Measurements from ENCODE around the gene IQCC.
A peak's percentile ranks its signal among the peaks of the same experiment; 100 is the strongest.

IQCC gene

DNA sequence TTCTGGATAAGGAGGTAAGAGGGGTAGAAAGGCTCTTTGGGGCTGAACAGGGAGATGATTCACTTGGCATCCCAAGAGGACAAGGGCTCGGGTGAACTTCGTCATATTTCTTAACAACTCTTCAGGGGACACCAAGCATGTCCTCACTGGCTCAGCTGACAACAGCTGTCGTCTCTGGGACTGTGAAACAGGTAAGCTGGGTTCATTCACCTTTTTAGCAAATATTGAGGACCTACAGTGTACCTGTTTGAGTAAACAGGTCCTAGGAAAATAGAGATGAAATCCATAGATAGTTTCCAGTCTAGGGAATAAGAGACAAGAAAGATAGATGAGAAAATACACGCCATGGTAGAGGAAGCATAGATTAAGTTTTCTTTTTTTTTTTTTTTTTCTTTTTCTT is 18.8 kb downstream of the IQCC start:
- DNase-seq (ENCODE audit: low spot score), result no peak

DNA sequence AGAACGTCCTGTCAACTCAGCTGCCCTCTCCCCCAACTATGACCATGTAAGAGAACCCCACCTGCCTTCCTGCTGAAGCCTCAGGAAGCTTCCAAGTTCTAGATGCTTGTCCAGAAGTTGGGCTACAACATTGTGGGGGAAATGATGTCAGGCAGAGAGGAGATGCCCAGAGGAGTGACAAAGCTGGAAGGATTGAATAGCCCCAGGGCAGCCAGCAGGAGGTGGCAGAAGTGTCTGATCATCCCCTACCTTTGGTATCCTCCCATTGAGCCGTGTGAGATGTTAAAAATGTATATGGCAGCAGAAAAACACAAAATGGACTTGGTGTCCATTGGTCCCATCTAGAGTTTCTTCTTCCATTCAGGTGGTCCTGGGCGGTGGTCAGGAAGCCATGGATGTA is 23.3 kb downstream of the IQCC start:
- no peak for DNase-seq (ENCODE audit: low spot score)

DNA sequence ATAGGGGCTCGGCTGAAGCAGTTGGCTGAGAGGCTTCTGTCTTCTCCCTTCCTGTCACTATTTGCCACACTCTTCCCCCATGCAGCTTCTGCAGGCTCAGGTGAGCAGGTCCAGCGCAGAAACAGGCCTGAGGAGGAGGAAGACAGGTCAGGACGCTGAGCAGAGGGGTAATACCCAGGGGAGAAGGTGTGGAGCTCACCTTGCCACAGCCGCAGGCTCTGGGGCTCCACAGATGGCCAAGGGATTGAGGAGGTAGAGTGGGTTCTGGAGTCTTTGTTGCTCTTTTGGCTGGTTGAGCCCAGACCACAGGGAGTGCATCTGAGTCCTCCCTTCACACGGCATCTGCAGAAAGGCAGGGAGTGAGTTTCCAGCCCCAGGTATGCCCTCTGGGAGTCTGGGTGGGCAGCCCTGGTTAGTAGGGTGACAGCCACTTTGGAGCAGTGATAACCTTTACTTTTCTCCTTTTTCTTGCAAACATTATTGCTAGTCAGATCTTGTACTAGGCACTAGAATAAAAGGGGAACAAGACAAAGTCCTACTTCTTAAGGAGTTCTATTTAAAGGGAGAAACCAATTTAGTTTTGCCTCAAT is 26.5 kb downstream of the IQCC start:
- no peak for DNase-seq (ENCODE audit: low spot score)

DNA sequence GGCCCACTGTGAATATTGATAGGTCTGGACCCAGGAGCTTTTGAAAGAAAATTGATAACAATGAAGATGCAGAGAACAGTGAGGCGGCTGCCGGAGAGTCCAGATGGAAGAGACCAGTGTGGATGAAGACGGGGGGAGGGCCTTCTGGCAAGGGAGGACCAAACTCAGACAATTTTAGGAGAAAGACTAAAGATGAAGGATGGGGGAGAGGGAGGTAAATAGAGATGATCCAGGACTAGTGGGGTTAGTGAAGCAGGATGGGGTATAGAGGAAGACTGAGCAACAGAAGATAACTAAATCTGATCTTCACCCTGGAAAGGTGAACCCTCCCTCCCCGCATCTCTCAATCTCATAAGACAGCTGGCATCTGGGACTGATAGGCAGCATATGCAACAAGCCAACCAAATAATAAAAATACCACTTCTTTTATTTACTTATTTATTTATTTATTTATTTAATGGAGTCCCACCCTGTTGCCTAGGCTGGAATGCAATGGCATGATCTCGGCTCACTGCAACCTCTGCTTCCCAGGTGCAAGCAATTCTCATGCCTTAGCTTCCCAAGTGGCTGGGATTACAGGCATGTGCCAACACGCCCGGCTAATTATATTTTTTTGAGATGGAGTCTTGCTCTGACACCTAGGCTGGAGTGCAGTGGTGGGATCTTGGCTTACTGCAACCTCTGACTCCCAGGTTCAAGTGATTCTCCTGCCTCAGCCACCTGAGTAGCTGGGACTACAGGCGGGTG is 27.3 kb downstream of the IQCC start:
- no peak for DNase-seq (ENCODE audit: low spot score)

DNA sequence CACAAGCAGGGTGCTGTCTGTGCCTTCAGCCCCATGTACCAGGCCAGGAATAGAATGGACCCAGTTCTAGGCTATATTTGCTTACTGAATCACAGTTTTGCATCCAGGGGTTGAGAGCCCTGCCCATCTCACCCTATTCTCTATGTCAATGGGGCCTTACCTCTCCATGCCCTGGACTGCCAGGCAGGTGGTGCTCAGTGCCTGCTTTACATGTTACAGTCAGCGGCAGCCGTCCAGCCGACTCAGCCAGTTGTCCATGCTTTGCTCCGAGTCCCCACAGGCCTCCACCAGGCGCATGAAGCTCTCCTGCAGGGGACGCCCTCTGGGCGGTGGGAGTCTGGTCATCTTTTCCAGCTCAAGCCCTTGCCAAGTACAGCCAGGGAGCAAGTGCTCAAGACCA is 29.3 kb downstream of the IQCC start:
- no peak for DNase-seq (ENCODE audit: low spot score)

DNA sequence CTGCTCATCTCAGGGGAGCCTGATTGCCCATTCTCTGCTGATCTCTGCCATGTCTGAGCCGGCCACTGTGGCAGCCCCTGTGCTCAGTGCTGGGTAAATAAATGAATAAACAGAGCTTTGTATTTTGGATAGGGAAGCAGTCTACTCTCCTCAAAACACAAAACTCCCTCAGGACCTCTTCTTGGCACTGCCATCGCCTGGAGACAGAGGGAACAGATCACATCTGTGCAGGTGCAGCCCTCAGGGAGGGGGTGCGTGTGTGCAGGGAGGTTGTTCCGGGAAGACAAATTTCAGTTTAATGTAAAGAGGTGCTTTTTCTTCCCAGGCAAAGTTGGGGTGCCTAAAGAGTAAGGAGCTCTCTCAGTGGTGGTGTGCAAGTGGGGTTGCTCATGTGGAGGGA is 33.9 kb downstream of the IQCC start:
- DNase-seq (ENCODE audit: low spot score), result no peak

DNA sequence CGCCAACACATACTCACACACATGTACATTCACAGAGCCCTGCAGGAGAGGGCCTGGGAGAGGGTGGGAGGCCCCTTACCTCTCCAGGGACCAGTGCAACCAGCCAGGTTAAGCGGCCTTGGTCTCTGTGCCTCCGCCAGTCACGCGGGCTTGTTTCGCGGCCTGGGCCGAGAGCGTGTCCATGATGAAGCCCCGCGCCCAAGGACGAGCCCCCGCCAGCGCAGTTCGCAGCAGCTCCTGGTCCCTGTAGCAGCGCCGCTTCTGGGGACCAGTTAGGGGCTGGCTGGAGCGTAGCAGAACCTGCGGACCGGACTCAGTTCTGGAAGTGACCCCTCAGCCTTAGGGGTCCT is 34.3 kb downstream of the IQCC start:
- no peak for DNase-seq (ENCODE audit: low spot score)

DNA sequence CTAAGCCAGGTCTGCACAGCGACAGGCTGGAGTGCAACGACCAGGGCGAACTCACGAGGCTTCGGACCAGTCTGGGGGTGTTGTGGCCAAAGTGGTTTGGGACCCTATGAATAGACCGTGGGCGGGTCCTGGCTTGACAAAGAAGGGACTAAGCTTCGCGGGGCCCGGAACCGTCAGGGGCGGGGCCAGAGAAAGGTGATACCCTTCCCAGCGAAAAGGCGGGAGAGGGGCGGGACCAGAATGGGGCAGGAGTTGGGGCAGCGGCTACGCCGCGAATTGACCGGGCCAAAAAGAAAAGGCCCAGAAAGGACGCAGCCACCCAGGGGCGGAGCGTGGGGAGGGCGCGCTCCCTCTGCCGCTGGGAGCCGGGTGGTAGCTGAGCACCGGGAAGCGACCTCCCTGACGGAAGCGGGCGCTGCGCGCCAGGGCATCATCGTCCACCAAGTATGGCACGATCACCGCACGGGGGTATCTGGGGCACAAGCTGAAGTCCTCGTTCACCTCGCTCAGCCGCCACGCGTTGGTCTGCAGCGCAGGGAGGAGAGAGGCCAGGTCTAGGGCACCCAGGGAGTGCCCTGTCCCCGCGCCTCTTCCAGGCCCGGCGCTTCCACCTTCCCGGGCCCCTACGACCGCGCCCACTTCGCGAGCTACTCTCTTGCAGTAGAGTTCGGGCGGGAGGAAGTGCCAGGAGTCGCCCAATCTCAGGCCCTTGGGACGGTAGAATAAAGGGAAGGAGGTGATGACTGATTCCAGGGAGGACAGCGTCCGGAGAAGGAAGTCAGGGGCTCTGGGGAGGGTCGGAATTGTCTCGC is 34.9 kb downstream of the IQCC start:
- peak; percentile 76 for DNase-seq (ENCODE audit: low spot score)

DNA sequence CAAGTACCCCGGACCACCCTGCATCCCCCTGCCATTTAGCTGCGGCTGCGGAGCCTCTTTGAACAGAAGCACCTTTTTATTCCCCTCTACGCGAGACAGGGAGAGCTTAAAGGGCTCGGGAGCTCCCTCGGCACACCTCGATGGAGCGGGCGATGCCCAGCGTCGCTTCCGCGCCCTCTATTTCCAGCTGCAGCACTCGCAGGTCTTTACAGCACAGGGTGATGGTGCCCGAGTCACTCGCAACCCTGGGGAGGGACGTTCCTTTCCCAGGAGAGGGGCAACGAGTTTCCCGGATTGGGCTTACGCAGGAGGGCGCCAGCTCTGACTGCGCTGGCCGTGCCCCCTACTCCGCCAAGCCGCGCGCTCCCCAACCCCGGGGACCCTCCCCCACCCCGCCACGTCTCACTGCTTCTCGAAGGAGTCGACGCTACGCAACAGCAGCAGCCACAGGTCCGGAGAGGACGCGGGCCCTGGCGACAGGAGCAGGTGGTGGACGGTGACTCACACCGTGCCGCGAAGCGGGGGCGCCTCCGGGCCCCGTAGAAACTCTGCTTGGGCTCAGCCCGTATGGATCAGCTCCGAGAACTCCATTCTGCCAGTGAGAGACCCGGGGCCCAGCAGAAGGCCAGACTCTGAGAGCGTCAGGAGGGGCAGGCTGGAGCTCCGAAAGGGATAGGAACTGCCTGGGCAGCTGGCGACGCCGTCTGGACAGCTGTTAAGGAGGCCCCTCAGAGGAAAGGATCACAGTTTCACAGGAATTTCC is 35.7 kb downstream of the IQCC start:
- peak; percentile 75 for DNase-seq (ENCODE audit: low spot score)

DNA sequence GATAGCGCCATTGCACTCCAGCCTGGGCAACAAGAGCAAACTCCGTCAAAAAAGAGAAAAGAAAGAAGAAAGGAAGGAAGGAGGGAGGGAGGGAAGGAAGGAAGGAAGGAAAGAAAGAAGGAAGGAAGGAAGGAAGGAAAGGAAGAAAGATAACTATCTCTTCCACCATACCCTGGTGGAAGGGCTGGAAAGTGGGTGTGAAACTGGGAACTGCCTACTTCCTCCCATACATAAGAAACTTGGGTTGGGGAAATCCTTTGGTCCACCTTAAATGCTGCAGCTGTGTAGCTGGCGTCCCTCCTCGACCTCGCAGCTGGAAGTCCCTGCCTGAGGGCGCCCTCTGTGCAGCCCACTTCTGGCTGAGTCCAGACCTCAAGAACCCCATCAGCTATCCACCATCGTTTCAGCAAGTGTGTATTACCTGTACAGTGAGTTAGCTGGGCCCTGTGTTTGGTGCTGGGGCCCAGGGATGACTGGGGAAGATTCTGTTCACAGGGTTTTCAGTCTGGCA is 36.9 kb downstream of the IQCC start:
- DNase-seq (ENCODE audit: low spot score), result peak; percentile 22

DNA sequence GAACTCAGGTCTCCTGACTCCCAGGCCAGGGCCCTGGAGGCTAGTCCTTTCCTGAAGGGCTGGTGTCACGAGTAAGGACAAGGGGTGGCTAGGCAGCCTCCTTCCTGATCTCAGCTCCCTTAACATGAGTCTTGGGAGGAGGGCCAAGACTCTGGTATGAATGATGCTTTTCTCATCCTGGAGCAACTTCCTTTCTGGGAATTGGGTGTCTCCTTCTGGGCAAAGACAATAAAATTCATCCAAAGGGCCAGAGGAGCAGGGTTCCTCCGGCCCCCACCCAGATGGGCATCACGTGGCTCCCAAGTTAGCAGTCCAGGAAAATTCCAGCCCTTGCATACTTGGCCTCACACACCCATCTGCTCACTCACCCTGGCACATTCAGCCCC is 41.4 kb downstream of the IQCC start, which contains the start of gene FAM167B:
FAM167B (plus strand) TSS at position 335 of the 386 bp plus-strand sequence. CDS start 200 bp downstream, outside the sequence.
- no peak for DNase-seq (ENCODE audit: low spot score)

DNA sequence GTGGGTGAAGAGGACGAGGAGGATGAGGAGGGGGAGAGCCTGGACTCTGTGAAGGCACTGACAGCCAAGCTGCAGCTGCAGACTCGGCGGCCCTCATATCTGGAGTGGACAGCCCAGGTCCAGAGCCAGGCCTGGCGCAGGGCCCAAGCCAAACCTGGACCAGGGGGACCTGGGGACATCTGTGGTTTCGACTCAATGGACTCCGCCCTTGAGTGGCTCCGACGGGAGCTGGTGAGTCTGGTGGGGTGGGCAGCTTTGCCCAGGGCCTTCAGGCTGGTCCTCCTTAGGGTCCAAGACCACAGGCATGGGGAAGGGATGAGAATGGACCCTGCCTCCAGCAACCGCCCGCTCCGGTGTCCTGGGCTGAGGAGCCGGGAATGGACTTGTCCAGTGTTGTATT is 42.0 kb downstream of the IQCC start:
- DNase-seq (ENCODE audit: low spot score), result no peak

DNA sequence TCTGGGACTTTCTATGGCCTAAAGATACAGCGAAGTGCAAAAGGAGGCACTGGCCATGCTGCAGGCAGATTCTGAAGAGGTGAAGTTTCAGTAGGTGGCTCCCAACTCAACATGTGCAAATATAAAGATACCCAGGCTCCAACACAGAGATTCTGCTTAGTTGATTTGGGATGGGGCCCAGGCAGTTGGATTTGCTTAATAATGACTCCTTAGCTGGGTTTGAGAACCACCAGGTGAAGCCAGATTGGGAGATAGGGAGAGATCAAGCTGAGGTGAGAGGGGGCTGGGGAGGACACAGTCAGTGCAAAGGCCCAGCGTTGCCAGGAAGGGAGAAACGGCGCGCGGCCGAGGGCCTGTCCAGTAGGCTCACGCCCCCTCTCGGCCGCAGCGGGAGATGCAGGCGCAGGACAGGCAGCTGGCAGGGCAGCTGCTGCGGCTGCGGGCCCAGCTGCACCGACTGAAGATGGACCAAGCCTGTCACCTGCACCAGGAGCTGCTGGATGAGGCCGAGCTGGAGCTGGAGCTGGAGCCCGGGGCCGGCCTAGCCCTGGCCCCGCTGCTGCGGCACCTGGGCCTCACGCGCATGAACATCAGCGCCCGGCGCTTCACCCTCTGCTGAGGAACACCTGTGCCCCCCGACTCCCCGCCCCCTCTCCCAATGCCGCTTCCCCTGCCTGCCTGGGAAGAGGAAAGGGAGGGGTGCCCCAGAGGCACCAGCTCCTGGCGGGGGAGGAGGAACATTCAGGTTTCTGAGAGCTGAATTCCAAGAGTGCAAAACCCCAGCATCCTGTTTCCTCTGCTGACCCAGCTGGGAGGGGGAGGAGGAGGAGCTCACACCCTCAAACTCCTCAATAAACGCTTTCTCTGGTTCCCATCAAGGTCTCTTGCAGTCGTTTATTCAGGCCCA is 42.8 kb downstream of the IQCC start:
- DNase-seq (ENCODE audit: low spot score), result peak; percentile 62

DNA sequence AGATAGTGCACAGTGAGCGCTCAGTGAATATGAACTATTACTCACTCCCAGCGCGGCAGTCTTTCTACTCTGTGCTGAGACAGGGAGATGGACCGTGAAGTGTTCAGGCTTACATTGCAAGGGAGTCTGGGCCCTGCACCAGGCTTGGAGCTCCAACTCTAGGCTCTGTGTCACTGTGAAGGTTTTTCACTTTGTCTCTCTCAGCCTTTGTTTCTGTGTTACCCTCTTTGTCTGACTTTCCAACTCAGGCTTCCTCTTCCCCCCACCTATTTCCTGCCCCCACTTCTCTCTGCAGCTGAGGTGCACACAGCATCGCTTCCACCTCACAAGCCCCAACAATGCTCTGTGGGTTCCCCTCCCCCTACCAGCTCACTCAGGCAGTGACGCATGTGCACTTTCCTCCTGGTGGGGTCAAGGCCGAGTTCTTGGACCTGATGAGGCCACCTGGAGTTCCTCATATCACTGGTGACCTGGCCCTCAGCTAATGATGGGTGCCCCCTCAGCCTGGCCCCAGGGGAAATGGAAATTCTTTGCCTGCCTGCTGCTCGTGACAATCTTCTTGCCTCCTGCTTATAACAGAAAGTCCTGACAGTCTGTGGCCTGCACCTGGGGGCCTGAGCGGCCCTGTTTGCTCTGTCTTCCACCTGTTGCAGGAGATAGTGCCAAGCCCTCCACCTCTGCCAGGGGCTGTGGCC is 44.5 kb downstream of the IQCC start:
- DNase-seq (ENCODE audit: low spot score), result no peak

DNA sequence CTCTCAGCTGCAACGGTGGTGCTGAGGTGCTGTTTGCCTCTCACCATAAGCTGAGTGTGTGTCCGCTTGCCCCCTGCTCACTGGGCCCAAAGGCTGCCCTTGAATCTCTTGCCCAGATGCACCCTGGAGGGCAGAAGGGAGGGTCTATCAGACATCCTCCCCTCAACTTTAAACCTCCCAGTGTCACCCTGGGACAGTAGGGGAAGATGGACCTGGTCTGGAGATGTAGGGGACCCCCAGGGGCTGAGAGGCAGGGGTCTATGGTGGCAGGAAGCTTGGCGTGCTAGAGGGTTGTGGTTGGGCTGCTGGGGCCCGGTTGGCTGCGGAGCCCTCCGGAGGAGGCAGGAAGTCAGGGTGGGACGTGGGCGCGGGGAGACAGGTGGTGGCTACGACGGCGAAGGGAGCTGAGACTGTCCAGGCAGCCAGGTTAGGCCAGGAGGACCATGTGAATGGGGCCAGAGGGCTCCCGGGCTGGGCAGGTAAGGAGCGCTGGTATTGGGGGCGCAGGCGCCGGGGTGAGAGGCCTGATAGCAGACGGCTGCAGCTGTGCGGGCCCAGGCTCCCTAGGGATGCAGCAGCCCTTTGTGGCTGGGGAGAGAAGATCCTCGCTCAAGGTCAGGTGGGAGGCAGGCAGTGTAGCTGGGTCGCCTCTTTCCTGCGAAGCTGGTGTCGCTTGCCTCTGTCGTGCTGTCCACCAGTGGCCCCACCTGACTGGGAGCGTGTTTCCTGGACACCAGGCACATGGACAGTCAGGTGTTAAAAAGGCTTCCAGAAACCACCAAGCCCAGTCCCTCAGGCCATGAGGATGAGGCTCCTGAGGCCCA is 45.6 kb downstream of the IQCC start, which contains the start of gene LCK:
LCK (plus strand) TSS at position 373 of the 824 bp plus-strand sequence. CDS start 23,065 bp downstream, outside the sequence.
- DNase-seq (ENCODE audit: low spot score), result no peak

DNA sequence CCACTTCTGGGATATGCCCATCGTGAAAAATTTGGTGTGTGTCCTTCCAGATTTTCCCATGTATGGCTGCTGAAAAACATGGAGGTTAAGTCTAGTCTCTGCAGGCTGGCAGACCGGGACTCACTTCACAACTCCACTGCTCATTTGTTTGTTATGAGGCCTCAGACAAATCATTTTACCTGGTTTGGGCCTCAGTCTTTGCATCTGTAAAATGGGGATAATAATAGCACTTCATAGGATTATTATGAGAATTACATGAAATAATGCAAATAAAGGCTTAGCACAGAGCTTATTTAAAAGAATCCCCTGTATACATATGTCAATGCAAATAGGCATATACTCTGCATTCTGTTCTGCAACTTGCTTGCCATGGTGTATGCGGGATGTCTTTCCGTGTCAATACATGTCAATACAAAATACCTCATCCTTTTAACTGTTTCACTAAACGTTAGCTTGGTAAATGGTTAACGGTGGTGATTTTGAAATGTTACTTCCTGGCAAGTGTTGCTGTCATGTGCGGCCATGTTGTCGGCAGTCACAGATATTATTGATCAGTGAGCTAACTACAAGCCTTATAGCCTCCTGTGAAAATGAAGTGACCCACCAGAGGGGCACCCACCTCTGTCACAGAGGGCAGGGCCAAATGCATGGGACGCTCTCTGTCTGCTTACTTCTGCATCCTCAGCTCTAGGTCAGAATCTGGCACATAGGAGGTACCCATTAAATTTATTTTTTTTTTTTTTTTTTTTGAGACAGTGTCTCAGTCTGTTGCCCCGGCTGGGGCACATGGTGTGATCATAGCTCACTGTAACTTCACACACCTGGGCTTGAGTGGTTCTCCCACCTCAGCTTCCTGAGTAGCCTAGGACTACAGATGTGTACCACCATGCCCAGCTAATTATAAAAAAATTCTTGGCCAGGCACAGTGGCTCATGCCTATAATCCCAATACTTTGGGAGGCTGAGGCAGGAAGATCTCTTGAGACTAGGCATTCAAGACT is 49.9 kb downstream of the IQCC start:
- no peak for DNase-seq (ENCODE audit: low spot score)

DNA sequence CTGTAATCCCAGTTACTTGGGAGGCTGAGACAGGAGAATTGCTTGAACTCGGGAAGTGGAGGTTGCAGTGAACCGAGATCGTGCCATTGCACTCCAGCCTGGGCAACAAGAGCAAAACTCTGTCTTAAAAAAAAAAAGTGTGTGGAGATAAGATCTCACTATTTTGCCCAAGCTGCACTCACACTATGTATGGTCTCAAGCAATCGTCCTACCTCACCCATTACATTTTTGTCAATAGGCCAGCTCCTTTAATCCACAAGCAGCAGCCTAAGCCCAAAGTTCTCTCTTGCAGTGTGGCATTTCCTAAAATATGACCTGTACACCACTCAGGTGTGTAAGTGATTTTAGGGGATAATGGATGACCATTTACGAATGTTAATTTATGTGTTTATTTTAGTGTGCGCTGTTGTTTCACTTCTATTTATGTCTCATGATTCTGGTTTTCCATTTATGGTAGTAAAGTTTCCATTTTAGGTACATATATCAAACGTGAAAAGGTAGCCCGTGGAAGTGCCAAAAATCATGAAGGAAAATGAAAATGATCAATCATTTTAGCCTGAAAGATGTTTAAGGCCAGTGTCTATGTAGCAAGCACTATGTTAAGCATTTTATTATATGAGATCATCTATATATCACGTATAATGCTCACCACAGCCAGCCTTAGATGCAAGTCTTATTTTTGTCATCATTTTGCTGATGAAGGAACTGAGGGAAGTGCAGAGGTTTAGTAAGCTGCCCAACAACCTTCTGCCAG is 51.2 kb downstream of the IQCC start:
- no peak for DNase-seq (ENCODE audit: low spot score)

DNA sequence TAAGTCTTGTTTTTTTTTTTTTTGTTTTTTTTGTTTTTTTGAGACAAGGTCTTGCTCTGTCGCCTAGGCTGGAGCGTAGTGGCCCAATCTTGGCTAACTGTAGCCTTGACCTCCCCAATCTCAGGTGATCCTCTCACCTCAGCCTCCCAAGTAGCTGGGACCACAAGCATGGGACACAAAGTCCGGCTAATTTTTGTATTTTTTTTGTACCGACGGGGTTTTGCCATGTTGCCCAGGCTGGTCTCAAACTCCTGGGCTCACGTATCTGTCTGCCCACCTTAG is 51.7 kb downstream of the IQCC start:
- no peak for DNase-seq (ENCODE audit: low spot score)
